GM19099 (cell line): Measurements from ENCODE around the gene PICK1.

Experiments
- POLR2A ChIP-seq: IDR thresholded peaks from 3 replicates; pipeline ENCODE4 v1.6.1; 2011; ENCODE audit warnings: low read depth; ENCODE audit not compliant: insufficient read length; ENCODE audit errors: extremely low read depth

Gene PICK1

GRCh38 chr22:38075105-38075825, 18.1 kb downstream of the PICK1 start:
- no peak for TF ChIP-seq POLR2A

- no peak for TF ChIP-seq POLR2A
Observed at GRCh38 chr22:38075961-38076360, 18.8 kb downstream of the PICK1 start.

- no peak for TF ChIP-seq POLR2A
Observed at GRCh38 chr22:38077096-38077495, 19.9 kb downstream of the PICK1 start.

GRCh38 chr22:38077595-38077994, 20.4 kb downstream of the PICK1 start:
- TF ChIP-seq POLR2A, result no peak

GRCh38 chr22:38078046-38078840, 21.0 kb downstream of the PICK1 start:
- TF ChIP-seq POLR2A, result no peak

- TF ChIP-seq POLR2A, result no peak
Observed at GRCh38 chr22:38079804-38080203, 22.6 kb downstream of the PICK1 start.

- TF ChIP-seq POLR2A, result no peak
Observed at GRCh38 chr22:38080474-38080849, 23.3 kb downstream of the PICK1 start.

- TF ChIP-seq POLR2A, result no peak
Observed at GRCh38 chr22:38080850-38081635, 23.8 kb downstream of the PICK1 start.

GRCh38 chr22:38081636-38081940, 24.4 kb downstream of the PICK1 start:
- TF ChIP-seq POLR2A, result no peak

GRCh38 chr22:38081941-38082828, 25.0 kb downstream of the PICK1 start:
- TF ChIP-seq POLR2A, result no peak

- TF ChIP-seq POLR2A, result no peak
Observed at GRCh38 chr22:38082986-38083710, 25.9 kb downstream of the PICK1 start.

GRCh38 chr22:38083931-38084631, 26.9 kb downstream of the PICK1 start, which contains the start of gene SLC16A8:
Gene SLC16A8 (minus strand): TSS chr22:38084184. CDS start chr22:38082873, 1,311 bp downstream.
- no peak for TF ChIP-seq POLR2A

GRCh38 chr22:38085056-38085455, 27.9 kb downstream of the PICK1 start:
- TF ChIP-seq POLR2A, result no peak
